Sigmoid colon (tissue), 4 donors: ENCODE measurements around the gene ATP4B.

Source experiments
- POLR2A ChIP-seq, 2 donors: fragments of 450-650 bp; IDR thresholded peaks; one replicate each; pipeline ENCODE4 v1.6.1; 2016; ENCODE audit warnings: antibody characterized with exemption in 2 of 2, mild to moderate bottlenecking in 2 of 2, moderate library complexity in 2 of 2
- POLR2AphosphoS5 ChIP-seq, 4 donors: sonication (generic); formaldehyde crosslinking; IDR thresholded peaks; one replicate each; pipeline ENCODE4 v1.6.1; 2017; ENCODE audit warnings: antibody characterized with exemption in 4 of 4
- TF ChIP-seq, protein P1 (sequence below), 4 experiments: fragments of 450-650 bp in 3 of 4; fragments of 200-600 bp in 1 of 4; IDR thresholded peaks; one replicate each; pipeline ENCODE4 v1.5.1; 2016 to 2019; ENCODE audit warnings: antibody characterized with exemption in 4 of 4, mild to moderate bottlenecking in 3 of 4, moderate library complexity in 2 of 4

DNA sequence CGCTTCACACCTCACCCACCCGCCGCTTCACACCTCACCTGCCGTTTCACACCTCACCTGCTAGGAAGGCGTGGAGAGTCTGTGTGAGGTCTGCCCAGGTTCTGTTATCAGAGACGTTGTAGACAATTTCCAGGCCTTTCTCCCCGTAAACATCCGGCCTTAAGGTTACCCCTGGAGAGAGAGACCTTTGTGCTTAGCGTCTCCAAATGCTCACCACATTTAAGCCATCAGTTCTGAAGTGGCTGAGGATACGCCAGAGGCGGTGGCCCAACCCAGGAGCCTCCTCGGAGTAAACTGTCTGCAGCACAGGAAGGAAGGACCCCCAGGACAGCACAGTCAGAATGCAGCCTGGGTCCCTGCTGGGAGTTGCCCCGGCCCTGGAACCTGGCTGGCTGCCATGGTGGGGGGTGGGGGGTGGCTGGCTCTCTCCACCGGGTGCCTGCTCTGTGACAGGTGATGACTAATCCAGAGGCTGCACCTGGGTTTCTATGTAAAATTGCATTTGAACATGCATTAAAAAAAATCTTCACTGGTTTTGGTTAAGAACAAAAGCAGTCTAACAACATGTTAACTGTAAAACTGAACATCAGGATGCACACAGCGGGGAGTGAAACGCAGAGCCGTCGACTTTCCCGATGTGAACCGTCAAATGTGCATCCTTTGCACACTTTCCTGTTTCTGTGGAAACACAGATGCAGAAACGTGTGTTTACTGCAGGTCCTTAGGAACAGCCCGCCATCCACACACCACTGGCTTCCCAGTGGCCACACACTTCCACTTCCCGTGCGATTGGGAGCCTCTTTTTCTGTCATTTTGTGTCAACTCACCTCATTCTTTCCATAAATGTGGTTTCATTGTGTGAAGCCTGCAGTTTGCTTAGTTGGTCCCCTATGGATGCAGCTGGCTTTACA, 4.5 kb downstream of the ATP4B start:
- TF ChIP-seq POLR2AphosphoS5 (IDR thresholded peaks at IDR 0.05) (no peak), POLR2A (IDR thresholded peaks at IDR 0.05) (no peak)
- TF ChIP-seq, protein P1, sequence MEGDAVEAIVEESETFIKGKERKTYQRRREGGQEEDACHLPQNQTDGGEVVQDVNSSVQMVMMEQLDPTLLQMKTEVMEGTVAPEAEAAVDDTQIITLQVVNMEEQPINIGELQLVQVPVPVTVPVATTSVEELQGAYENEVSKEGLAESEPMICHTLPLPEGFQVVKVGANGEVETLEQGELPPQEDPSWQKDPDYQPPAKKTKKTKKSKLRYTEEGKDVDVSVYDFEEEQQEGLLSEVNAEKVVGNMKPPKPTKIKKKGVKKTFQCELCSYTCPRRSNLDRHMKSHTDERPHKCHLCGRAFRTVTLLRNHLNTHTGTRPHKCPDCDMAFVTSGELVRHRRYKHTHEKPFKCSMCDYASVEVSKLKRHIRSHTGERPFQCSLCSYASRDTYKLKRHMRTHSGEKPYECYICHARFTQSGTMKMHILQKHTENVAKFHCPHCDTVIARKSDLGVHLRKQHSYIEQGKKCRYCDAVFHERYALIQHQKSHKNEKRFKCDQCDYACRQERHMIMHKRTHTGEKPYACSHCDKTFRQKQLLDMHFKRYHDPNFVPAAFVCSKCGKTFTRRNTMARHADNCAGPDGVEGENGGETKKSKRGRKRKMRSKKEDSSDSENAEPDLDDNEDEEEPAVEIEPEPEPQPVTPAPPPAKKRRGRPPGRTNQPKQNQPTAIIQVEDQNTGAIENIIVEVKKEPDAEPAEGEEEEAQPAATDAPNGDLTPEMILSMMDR (IDR thresholded peaks at IDR 0.05): no peak
